Small intestine (tissue), 16 donors: ENCODE measurements around the gene MROH7. TPM values are rescaled to one million over a fixed set of nuclear protein-coding genes. Genes with fewer than 3 reads are reported as not detected.

Source experiments
- DNase-seq, 2 donors: peaks; one replicate each; pipeline versions ENCODE4 v3.0.0 to v3.0.0-alpha.2; 2013
- FAIRE-seq: peaks from 2 replicates; lab custom pipeline; 2012; peaks lifted over from hg19 to GRCh38; lab: Jason Lieb, UNC
- H3K27ac ChIP-seq, 3 donors: one replicate each; pipeline ENCODE4 v1.5.1; 2013; ENCODE audit warnings: low read length in 2 of 3, mild to moderate bottlenecking in 2 of 3, control low read depth in 1 of 3, inconsistent platforms in 1 of 3, low read depth in 1 of 3, moderate library complexity in 1 of 3
- H3K27me3 ChIP-seq, 3 donors: one replicate each; pipeline ENCODE4 v1.6.1; 2013; ENCODE audit warnings: low read length in 3 of 3, inconsistent platforms in 1 of 3; ENCODE audit not compliant: control insufficient read depth in 3 of 3, insufficient read depth in 3 of 3
- H3K36me3 ChIP-seq, 3 donors: one replicate each; pipeline ENCODE4 v1.6.1; 2013; ENCODE audit warnings: low read length in 3 of 3, inconsistent platforms in 1 of 3, low read depth in 1 of 3, mild to moderate bottlenecking in 1 of 3, moderate library complexity in 1 of 3; ENCODE audit not compliant: control insufficient read depth in 3 of 3, insufficient read depth in 2 of 3
- H3K4me1 ChIP-seq, 3 donors: one replicate each; pipeline ENCODE4 v1.6.1; 2013; ENCODE audit warnings: low read length in 2 of 3, inconsistent platforms in 1 of 3, low read depth in 1 of 3, mild to moderate bottlenecking in 1 of 3, moderate library complexity in 1 of 3; ENCODE audit not compliant: control insufficient read depth in 3 of 3, insufficient read depth in 2 of 3
- H3K4me3 ChIP-seq, 3 donors: one replicate each; pipeline ENCODE4 v1.5.1; 2013; ENCODE audit warnings: low read length in 3 of 3, control low read depth in 1 of 3, inconsistent platforms in 1 of 3, low read depth in 1 of 3, mild to moderate bottlenecking in 1 of 3, moderate library complexity in 1 of 3
- H3K9me3 ChIP-seq, 2 donors: one replicate each; pipeline ENCODE4 v1.6.1; 2013; ENCODE audit warnings: low read depth in 1 of 2, low read length in 1 of 2; ENCODE audit not compliant: control insufficient read depth in 2 of 2, insufficient read depth in 1 of 2
- WGBS, 3 donors: extraction: QIAGEN DNeasy Blood & Tissue Kit; methylation state at CpG; one replicate each; pipeline ENCODE4 v1.1.7; 2013; 5-methylcytosine and 5-hydroxymethylcytosine counted together
- long read RNA-seq, 10 donors: transcript quantifications; one replicate each; lab custom pipeline, GENCODE V29; 2026
- polyA plus RNA-seq, 4 donors: library from polyadenylated mRNA; stranded (reverse) in 3 of 4; unstranded in 1 of 4; fragments of 200-250 nt in 3 of 4; fragments of 120-200 nt in 1 of 4; gene quantifications; one replicate each; pipeline versions ENCODE4 v1.2.1 to v1.2.3, GENCODE V29; 2013
- donor health status: healthy with polysubstance abuse.
- donor health status: control.
- donor health status: control.
- donor health status: Bipolar disorder and iron deficiency.
- donor health status: healthy.

MROH7 gene
- 10 to 100 TPM in 1 of 4 donors, 1 to 10 TPM in 3; 1.3 to 27.5 (median 6.6) TPM for polyA plus RNA-seq
- long read RNA-seq, donor 1, result 0 reads
- long read RNA-seq, donor 2, result 0 reads
- long read RNA-seq, donor 3, result 0 reads
- long read RNA-seq, donor 4, result 0 reads
- long read RNA-seq, donor 5, result 0 reads
- long read RNA-seq, donor 6, result 0 reads
- long read RNA-seq, donor 7, result 0 reads
- long read RNA-seq, donor 8, result 0 reads
- long read RNA-seq, donor 9, result 0 reads
- long read RNA-seq, donor 10, result 0 reads

DNA sequence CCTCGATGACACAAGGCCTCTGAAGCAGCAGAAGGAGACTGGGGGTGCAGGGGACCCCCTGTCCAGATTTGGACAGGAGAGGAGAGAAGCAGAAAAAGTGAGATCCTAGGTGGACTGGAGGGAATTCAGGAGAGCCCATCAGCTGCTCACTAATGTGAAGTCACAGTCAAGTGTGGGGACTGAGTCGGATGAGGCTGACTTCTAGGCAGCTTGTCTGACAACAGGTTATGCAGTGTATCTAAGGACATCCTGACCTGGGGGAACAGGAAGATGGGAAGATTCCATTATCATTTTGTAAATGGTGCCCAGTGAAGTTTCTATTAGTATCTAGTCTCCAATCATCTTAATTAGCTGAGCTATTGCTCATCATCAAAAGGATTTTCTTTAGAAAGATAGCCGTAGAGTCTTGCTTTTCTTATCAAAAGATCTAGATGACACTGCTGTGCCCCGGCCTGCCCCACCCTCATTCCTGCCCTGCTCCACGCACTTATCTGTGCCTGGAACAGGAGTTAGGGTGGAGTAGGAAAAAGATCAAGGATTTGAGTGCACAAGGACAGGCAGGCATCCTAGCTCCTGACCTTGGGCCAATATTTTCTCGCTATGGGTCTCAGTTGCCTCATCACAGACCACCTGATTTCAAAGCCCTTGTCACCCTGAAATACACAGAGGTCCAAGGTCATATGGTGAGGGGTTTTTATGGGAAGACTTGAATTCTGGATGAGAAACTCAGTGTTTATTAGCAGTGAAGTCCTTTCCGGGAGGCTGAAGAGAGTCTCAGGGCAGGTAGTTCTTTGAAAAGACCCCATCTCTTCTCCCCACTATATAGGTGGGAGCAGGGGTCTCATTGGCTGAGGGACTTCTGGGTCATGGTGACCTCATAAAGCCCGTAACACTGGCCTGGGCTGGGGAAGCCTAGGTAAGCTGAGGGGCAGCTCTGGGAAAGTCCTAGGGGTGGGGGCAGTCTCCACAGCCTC lies at the start of gene MROH7:
Gene MROH7, plus strand, starts transcription at position 924 of the 974 bp plus-strand sequence. CDS start 11,141 bp downstream, outside the sequence.
- FAIRE-seq, result no peak
- Histone ChIP-seq H3K9me3 (peaks cover 0 to 18% of the 10 kb centered on the region in 2 donors), H3K36me3 (peaks cover 0 to 2% (median 0%) of the 10 kb centered on the region in 3 donors), H3K27me3 (no peaks in the 10 kb centered on the region), H3K27ac (peak within 1 kb of the TSS in 2 of 3 donors; percentile 15 to 52), H3K4me3 (no peak within 1 kb of the TSS), H3K4me1 (peaks cover 0 to 27% (median 7%) of the 10 kb centered on the region in 3 donors)
- WGBS, 3 donors, result 45 to 67% (median 49%) methylated on average over 8 of the region's 8 CpGs
- peak; percentile 56 to 78 for DNase-seq

DNA sequence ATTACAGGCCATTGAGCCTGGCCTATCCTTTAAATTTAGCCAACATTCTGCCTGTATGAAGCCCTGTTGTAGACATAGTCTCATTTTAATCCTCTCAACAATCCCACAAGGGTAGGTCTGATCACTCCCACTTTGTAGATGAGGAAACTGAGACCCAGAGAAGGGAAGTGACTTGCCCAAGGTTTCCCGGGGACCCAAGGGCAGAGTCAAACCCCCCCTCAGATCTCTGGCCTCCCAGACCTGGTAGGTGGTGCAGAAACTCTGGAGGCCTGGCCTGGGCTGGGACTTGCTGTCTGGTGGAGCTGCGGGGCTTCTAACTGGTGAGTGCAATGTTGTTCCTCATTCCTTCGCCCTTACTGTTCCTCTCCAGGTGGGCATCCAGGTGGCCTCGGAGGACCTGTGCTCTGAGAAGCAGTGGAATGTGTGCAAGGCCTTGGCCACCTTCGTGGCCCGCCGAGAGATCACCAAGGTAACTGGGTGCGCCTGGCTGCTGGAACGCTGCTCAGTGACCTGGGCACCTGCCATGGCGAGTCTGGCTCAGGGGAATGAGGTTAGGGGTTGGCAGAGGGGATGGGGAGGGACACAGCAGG lies 47.9 kb upstream of the MROH7 start:
- no peak overlapping the region for H3K4me3 ChIP-seq
- FAIRE-seq (no peak), DNase-seq (no peak)
- 90 to 91% (median 90%) methylated on average over 10 of the region's 10 CpGs for WGBS, 3 donors
- no peaks in the 10 kb centered on the region for H3K4me1 ChIP-seq
- no peaks in the 10 kb centered on the region for H3K27me3 ChIP-seq
- H3K27ac ChIP-seq, result no peak overlapping the region
- peaks cover 8 to 87% (median 16%) of the 10 kb centered on the region in 3 donors for H3K36me3 ChIP-seq
- no peaks in the 10 kb centered on the region for H3K9me3 ChIP-seq

DNA sequence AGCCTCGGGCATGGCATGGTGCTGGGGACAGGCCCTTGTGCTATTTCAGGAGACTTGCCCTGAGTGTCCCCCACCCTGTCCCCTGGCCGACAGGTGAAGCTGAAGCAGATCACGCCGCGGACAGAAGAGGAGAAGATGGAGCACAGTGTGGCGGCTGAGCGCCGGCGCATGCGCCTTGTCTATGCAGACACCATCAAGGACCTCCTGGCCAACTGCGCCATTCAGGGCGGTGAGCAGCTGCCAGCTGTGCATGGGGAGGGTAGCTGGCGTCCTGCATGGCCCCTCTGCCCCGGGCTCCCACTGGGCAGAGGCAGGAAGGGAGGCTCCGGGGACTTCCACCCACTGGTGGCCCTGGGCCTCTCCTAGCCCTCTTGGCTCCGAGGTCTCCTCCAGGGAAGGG lies 47.1 kb upstream of the MROH7 start:
- FAIRE-seq (no peak), DNase-seq (no peak)
- Histone ChIP-seq H3K4me3 (no peak overlapping the region), H3K9me3 (no peaks in the 10 kb centered on the region), H3K27me3 (no peaks in the 10 kb centered on the region), H3K27ac (no peak overlapping the region), H3K36me3 (peaks cover 8 to 85% (median 17%) of the 10 kb centered on the region in 3 donors), H3K4me1 (no peaks in the 10 kb centered on the region)
- WGBS, 3 donors, result 93 to 98% (median 93%) methylated on average over 12 to 16 of the region's 16 CpGs

DNA sequence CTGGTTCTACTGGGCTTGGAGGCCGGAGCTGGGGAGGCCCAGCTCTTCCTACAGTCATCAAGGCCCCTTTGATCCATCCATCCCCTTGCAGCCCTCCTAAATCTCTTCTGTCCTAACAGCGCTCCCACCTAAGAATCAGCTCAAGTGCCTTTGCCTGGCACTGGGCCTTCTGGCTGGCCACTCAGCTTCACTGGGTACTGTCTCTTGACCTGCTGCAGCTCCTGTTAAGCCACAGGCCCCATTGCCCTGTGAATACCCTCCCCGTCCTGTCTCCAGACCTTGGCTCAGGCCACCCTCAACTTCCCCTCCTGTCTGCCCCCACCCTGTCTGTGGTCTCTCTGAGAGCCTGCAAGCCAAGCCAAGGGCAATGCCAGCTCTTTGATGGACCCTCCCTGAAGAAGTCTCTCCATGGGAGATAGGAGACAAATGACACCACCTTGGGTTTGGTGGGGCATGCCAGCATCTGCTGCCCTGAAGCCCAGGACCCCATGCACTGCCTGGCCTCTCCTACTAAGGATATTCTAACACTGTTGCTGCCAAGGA lies 45.6 kb upstream of the MROH7 start:
- peaks cover 8 to 89% (median 17%) of the 10 kb centered on the region in 3 donors for H3K36me3 ChIP-seq
- 89 to 91% (median 90%) methylated on average over 3 of the region's 3 CpGs for WGBS, 3 donors
- DNase-seq (no peak), FAIRE-seq (no peak)
- H3K4me3 ChIP-seq, result no peak overlapping the region
- no peaks in the 10 kb centered on the region for H3K4me1 ChIP-seq
- H3K27me3 ChIP-seq, result no peaks in the 10 kb centered on the region
- H3K9me3 ChIP-seq, result no peaks in the 10 kb centered on the region
- no peak overlapping the region for H3K27ac ChIP-seq

DNA sequence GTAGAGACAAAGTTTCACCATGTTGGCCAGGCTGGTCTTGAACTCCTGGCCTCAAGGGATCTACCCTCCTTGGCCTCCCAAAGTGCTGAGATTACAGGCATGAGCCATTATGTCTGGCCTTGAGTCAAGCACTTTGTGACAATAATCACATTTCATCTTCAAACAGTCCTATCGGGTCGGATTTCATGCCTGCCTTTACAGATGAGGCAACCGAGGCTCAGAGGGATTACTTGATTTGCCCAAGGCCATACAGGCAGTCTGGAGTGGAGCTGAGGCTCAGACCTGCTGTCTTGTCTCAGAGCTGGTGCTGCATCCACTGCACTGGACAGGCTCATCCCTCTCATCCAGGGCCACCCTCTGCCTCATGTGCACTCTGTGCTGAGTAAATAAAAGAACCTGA lies 44.8 kb upstream of the MROH7 start:
- 89 to 91% (median 89%) methylated on average over 3 of the region's 3 CpGs for WGBS, 3 donors
- DNase-seq, result no peak
- Histone ChIP-seq H3K27ac (no peak overlapping the region), H3K9me3 (no peaks in the 10 kb centered on the region), H3K27me3 (no peaks in the 10 kb centered on the region), H3K4me1 (no peaks in the 10 kb centered on the region), H3K4me3 (no peak overlapping the region), H3K36me3 (peaks cover 8 to 89% (median 20%) of the 10 kb centered on the region in 3 donors)
- FAIRE-seq, result no peak

DNA sequence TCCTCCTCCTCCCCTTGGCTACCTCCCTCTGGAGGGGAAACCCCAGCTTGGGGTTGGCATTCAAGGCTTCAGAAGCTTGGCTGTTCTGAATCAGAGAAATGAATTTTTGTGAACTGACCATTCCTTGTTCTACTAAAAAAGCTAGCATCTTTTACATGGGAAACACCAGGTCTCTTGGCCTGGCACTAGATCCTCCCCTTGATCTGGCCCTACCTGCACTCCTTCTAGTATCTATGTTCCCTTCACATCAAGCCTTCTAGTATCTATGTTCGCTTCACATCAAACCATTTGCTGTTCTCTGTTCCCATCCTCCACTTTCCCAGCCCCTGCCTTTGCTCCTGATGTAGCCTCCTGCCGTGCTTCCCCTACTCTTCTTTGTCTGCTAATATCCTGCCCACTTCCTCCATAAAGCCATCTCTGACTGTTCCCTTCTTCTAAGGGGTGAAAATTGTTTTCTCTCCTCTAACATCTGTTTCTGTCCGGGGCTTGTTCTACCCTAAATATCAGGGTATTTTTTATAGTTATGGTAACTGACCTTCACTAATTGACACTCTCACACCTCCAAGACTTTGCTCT lies 44.0 kb upstream of the MROH7 start:
- 78 to 95% (median 81%) methylated on average over 3 of the region's 3 CpGs for WGBS, 3 donors
- Histone ChIP-seq H3K36me3 (peaks cover 8 to 89% (median 20%) of the 10 kb centered on the region in 3 donors), H3K27me3 (no peaks in the 10 kb centered on the region), H3K4me1 (no peaks in the 10 kb centered on the region), H3K27ac (no peak overlapping the region), H3K9me3 (no peaks in the 10 kb centered on the region), H3K4me3 (no peak overlapping the region)
- DNase-seq, result no peak
- no peak for FAIRE-seq

DNA sequence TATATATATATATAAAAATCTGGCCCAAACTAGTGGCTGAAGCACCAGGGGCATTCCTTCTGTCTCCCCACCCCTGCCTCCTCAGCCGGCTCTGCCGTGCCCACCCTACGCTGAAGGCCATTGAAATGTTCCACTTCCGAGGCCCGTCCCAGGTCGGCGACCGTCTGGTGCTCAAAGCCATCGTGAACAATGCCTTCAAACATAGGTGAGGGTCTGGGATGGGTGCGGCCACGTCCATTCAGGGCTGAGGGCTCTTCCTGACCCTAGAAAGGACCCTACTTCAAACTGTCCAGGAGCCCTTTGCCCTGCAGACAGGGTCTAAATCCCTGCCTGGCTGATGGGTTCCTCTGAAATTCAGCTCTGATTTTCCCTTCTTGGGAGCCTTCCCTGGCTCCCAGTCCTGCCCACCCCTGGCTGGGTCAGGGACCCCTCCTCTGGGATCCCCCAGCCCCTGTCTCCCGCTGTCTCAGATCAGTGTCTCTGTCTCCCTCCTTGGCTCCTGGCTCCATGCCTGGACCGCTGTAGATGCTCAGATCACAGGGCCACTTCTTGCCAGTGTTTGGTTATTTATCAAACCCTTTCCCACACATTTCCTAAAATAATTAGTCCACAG lies 42.3 kb upstream of the MROH7 start:
- DNase-seq, result no peak
- Histone ChIP-seq H3K27me3 (no peaks in the 10 kb centered on the region), H3K9me3 (no peaks in the 10 kb centered on the region), H3K36me3 (peaks cover 5 to 89% (median 15%) of the 10 kb centered on the region in 3 donors), H3K27ac (no peak overlapping the region), H3K4me3 (no peak overlapping the region), H3K4me1 (no peaks in the 10 kb centered on the region)
- 89 to 94% (median 91%) methylated on average over 13 of the region's 13 CpGs for WGBS, 3 donors
- FAIRE-seq, result no peak
